IPS-18c (cell line): Measurements from ENCODE around the gene TBXAS1.

ENCODE experiments used
- H3K4me3 ChIP-seq: 2 replicates; pipeline ENCODE4 v1.7.0; 2013; ENCODE audit warnings: low read depth, mild to moderate bottlenecking, low read length, moderate library complexity; ENCODE audit not compliant: insufficient read depth
- H3K9me3 ChIP-seq: one replicate; pipeline ENCODE4 v1.6.1; 2013; ENCODE audit warnings: mild to moderate bottlenecking, low read length, moderate library complexity; ENCODE audit not compliant: control insufficient read depth, insufficient read depth

Gene TBXAS1

DNA sequence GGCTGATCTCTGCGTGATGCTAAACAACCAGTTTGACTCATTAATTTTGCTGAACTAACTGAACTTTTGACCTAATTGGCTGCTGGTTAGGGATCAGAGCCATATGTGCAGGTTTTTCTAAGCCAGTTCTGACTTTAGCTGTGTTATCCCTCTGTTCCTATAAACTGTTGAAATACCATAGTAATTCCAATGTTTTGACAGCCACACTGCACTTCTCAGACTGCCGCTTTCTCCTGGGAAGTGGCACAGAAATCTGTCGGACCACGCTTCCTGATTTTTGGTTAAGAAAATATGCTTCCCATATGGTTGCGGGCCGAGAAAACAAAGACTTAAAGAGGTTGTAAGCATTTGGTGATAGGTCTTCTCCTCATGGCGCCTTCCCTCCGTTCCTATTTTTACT lies 42.3 kb downstream of the TBXAS1 start:
- H3K9me3 ChIP-seq, result no peaks in the 10 kb centered on the region
- no peak overlapping the region for H3K4me3 ChIP-seq

DNA sequence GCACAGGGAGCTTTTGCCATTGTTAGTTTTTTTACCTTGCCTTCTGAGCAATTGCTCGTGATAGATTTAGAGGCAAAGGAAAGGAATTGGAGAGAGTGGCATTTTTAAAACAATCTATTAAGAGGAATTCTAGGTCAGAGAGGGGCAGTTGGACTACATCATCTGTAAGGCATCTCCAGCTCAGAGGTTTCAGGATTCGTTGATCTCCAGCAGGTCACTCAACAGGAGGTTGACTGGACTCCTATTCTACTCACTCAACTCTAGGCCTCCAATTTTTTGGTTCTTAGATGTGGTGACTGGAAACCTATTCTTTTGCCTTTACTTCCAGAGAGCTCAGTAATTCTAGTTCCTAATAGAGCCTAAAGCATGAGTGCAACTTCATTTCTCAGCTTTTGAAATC lies 42.8 kb downstream of the TBXAS1 start:
- H3K9me3 ChIP-seq, result no peaks in the 10 kb centered on the region
- H3K4me3 ChIP-seq, result no peak overlapping the region

DNA sequence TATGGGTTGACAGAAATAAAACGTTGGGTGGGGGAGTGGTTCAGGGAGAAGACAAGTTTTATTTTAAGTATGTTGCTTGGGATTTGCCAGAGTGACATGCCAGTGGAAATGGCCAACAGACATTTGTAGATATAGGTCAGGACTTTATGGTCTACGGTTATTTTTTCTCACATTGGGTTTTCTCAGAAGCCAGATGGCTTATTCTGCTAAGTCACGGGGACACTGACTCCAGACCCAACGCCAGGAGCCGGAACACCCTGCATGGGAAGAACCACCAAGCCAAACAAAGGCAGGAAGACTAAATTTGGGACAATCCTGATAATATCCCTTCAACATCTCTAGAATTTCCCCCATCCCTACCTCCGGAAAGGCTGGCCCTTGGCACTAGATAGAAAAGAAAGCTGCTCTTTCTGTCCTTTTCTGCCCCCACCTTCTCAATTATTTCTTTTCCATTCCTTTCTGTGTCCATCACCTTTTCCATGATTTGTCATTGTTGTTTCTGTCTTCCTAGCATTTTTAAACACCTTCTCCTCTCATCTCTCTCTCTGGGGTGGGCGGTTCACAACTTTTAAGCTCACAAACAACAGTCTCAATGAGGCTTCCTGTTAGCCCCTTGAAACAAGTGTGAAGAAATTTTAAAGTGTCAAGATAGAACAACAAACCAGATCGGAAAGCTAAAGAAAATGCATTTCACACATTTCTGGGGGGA lies 44.7 kb downstream of the TBXAS1 start:
- Histone ChIP-seq H3K9me3 (no peaks in the 10 kb centered on the region), H3K4me3 (no peak overlapping the region)

DNA sequence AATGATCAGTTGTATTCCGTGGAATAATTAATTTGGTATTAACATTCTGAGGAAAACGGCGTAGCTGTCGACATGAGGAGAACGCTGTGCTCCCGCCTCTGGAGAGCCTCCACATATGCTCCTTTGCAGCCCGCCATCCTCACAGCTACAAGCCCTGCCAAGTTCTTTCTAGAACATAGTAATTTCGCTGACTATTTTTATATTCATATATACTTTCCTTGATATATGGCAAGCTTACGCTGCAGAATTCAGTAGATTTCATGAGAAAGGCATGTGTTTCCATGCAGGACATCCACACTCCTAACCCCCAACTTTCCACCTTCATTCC lies 45.2 kb downstream of the TBXAS1 start:
- H3K4me3 ChIP-seq, result no peak overlapping the region

DNA sequence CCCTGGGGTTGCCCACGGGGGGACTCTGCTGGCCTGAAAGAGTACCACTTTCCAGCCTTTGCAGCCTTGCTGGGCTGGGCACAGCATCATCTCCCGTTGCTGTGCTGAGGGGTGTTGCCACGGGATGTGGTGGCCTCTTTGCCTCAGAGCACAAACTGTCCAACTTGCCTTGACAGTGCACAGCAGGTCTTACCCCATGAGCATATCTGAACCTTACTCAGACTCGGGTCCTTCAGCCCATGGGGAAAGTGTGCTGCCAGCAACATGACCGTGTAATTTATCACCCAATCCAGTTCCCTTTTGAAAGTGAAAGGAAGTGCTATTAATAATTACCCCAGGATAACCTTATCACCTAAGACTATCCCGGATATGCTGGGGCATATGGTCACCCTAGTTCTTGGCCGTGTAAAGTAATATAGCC lies 46.8 kb downstream of the TBXAS1 start:
- H3K9me3 ChIP-seq, result no peaks in the 10 kb centered on the region

More for the DNA sequence above, 45.2 kb downstream of the TBXAS1 start:
- H3K9me3 ChIP-seq, result no peaks in the 10 kb centered on the region

DNA sequence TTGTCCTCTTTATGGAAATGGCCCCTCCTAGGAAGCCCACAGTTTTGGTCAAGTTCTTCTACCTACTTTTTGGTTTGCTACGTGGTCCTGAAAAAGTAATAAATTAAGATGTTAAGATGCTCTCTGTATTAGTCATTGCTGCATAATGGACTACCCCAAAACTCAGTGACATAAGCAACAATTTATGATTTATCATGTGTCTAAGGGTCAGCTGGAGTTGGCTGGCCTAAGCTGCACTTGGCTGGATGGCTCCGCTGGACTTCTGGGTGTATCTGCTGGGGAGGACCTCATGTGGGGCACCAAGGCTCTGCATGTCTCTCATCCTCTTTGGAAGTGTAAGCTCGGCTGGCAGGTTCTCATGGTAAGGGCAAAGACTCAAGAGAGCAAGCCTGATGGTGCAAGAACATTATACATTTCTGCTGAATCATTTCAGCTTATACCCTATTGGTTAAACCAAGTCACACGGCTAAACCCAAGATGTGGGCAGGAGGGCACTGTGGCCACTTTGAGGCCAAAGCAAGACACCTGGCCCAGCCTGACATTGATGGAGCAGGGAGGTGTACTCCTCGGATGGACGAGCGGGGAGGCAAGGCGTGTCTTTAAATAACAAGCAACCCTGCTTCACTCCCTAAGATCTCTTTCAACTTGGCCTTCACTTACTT lies 47.7 kb downstream of the TBXAS1 start:
- Histone ChIP-seq H3K9me3 (no peaks in the 10 kb centered on the region), H3K4me3 (no peak overlapping the region)

More for the DNA sequence above, 46.8 kb downstream of the TBXAS1 start:
- H3K4me3 ChIP-seq, result no peak overlapping the region

DNA sequence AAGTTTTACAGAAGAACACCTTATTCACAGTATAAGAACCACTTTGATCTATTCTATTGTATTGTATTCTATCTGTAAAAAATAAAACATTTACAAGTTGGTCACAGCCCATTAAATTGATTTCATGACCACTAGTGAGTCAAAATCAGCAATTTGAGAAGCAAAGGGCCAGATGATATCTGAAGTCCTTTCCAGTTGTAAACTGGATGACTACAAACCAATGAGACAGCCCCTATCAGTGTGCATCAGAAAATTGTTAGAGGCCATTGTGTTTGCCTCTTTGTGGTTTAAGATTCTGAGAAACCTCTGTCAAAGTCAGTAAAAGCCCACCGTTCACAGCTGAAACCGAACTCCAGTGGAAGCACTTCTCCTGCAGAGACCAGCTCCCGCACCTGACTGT lies 54.8 kb downstream of the TBXAS1 start:
- Histone ChIP-seq H3K9me3 (no peaks in the 10 kb centered on the region), H3K4me3 (no peak overlapping the region)

DNA sequence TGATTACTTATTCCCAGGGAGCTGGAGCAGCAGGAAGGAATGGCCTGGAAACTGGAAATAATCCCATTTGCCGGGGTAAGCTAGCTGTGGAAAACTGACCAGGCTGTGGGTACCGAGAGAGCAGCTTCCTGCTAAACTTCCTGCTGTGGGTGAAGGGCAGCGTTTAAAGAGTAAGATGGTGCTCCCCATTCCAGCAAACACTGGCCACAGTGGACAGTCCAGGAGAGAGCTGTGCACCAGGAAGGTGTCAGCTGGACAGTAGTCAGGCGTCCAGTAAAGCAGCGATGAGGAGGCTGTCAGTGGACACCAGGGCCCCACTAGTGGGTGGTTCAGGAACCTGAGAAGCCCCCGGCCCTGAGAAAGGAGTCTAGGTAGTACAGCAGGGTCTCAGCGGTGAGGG lies 55.4 kb downstream of the TBXAS1 start:
- H3K9me3 ChIP-seq, result no peaks in the 10 kb centered on the region
- H3K4me3 ChIP-seq, result no peak overlapping the region

DNA sequence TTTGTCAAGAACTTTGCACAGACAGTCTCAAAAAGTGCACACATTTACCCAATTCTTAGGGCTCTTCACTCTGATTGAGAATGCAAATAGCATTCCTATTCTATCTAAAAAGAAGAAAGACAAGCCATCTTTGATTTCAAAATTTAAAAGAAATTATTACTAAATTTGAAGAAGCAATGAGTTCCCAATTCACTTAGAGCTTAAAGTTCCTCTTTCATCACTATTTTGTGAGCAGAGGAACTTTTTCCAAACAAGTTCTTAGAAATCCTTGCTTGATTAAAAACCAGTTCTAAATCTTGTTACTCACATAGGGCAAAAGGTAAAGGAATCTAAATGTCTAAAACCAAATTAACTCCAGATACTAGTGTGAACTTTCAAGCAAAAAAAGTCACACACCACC lies 56.4 kb downstream of the TBXAS1 start:
- no peak overlapping the region for H3K4me3 ChIP-seq
- no peaks in the 10 kb centered on the region for H3K9me3 ChIP-seq

DNA sequence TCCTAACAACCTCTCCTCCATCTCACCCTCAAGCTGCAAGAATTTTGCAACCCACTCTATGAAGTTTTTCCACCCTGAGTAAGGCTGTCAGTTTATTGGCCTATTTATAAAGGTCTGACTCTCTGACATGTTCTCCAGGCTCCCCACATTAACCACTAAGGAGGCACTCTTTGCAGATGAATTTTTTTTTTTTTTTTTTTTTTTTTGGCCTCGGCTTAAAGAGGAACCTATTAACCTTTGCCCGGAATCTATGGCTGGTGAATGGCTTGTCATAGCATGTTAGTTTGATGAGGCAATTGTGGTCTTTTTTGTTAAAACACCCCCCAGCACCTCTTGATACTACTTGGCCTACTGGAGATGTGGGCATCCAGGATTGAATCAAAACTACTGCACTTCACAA lies 57.1 kb downstream of the TBXAS1 start:
- H3K9me3 ChIP-seq, result no peaks in the 10 kb centered on the region

DNA sequence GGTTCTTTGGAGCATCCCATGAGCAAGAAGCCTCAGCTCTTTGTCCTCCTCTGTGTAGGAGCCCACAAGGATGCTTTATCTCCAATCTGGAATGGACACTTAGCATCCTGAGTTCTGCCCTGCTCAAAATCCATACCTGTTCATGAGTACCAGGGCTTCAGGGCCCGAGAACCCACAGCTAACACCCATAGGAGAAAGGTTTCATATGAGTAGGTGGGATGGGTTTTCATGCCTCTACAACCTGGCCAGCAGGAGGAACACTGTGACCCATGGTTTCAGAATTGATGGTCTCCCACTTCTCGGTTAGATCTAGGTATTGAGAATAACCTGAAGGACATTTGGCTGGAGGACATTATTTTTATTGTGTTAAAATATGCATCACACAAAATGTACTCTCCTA lies 57.8 kb downstream of the TBXAS1 start:
- H3K9me3 ChIP-seq, result no peaks in the 10 kb centered on the region
- H3K4me3 ChIP-seq, result no peak overlapping the region

More for the DNA sequence above, 57.1 kb downstream of the TBXAS1 start:
- H3K4me3 ChIP-seq, result no peak overlapping the region

DNA sequence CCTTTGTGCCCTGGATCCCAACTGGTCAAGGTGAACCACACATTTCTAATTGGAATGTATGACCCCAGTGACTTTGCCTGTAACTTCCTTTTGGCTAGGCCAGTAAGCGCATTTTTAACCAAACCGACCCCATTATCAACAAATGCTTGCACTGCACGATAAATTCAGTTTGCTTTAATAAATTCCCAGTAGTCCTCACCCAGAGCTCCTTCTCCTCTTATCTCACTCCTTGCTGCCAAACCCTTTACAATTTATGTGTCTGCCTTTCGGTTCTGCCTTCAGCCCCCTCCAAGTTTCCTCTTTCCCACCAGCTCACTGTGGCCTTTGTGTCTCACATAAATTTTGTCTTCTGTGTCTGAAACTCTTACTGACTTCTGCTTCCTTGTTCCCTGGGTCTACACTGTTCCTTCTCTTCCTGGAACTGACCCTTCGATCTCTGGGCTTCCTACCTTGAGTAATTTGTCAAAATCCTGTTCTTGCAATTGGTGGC lies 59.0 kb downstream of the TBXAS1 start:
- no peak overlapping the region for H3K4me3 ChIP-seq
- no peaks in the 10 kb centered on the region for H3K9me3 ChIP-seq

DNA sequence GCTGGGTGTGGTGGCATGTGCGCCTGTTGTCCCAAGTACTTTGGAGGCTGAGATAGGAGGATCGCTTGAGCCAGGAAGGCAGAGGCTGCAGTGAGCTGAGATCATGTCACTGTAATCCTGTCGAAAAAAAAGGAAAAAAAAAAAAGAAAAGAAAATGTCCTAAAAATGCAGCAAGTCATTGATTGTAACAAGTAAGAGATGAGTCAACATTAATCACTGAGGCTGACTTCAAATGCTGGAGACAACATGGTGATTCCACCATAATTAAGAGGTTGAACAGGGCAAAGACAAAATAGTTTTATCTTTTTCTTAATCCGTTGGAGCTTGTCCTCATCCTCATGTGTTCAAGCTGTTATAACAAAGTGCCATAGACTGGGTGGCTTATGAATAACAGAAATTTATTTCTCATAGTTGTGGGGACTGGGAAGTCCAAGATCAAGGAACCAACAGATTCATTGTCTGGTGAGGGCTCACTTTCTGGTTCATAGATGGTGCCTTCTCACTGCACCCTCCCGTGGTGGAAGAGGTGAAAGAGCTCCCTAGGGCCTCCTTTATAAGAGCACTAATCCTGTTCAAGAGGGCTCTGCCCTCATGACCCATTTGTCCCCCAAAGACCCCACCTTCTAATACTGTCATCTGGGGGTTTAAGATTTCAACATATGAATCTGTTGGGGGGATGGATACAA lies 60.3 kb downstream of the TBXAS1 start:
- no peak overlapping the region for H3K4me3 ChIP-seq
- no peaks in the 10 kb centered on the region for H3K9me3 ChIP-seq

DNA sequence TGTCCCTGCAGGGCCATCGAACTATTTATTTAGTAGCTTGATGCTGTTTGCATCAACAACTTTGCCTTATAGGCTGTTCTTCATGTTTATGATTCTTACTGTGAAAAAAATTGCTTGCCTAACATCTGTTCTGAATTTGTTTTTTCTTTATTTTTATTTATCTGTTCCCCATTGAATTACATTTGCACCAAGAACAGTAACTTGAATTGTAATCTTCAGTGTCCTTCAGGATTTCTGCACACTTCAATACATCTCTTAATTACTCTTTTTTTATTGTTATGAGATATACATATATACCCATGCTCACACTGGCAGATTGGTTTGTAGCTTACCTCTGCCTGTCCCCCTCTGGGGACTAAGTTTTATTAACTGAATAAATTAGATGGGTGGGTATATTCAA lies 64.4 kb downstream of the TBXAS1 start:
- H3K9me3 ChIP-seq, result no peaks in the 10 kb centered on the region
- H3K4me3 ChIP-seq, result no peak overlapping the region

DNA sequence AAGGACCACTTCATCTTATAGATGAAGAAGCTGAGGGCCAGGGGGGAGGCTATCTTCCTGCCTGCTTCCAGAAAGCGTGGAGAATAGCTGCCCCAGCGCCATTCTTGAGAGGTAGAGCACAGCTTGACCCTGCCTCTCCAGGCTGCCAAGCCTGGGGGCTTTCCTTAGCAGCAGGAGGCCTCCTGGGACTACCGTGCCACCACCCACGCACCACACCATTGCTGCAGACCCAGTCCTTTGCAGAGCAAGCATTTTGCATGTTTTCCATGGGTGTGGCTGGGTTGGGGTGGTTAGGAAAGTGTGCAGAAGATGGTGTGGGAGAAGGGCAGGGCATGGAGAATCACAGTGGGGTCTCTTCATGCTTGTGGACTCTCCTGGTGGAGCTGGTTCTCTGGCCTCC lies 64.9 kb downstream of the TBXAS1 start:
- Histone ChIP-seq H3K9me3 (no peaks in the 10 kb centered on the region), H3K4me3 (no peak overlapping the region)

DNA sequence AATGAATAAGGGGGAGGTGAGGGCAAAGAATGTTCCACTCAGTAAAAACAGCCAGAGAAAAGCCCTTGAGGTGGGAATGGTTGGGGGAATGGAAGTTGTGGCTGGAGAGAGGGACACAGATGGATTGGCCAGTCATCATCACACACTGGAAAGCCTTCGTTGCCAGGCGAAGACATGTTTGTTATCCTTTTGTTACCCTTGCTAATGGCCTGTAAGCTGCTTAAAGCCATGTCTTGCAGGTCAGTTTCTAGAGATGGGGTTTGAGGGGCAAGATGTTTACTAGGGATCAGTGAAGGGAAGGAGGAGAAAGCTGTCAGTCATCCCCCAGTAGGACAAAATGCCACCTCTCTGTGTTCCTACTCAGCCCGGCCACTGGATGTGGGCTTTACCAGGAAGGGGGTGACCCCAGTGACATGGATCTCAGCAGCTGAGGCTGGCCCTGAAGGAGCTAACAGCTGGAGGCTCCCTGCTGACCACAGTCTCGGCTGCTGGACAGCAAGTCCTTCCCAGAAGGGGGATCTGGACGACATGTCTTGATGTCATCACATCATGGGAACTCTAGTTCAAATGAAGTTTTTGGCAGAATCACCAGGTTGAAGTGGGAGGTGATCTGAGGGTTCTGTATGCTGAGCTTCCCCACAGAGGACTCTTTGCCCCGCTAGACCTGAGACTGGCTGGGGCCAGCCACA lies 66.2 kb downstream of the TBXAS1 start:
- H3K4me3 ChIP-seq, result no peak overlapping the region

DNA sequence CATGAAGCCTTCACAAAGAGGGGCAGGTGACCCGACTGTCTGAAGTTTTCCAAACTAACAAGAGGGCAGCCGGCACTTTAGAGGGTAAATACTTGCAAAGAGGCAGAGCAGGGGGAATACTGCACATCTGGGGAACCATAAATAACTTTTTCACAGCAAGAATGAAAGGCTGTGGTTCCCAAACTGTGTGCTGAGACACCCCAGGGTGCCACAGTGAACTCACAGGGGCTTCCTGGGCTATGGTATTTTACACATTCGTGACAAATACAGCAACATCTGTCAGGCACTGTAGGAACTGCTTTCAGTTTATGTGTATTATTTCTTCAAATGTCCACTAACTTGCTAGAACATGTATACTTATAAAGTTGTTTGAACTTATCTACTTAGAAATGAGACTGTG lies 67.2 kb downstream of the TBXAS1 start:
- H3K4me3 ChIP-seq, result no peak overlapping the region
- H3K9me3 ChIP-seq, result no peaks in the 10 kb centered on the region

More for the DNA sequence above, 66.2 kb downstream of the TBXAS1 start:
- H3K9me3 ChIP-seq, result no peaks in the 10 kb centered on the region

DNA sequence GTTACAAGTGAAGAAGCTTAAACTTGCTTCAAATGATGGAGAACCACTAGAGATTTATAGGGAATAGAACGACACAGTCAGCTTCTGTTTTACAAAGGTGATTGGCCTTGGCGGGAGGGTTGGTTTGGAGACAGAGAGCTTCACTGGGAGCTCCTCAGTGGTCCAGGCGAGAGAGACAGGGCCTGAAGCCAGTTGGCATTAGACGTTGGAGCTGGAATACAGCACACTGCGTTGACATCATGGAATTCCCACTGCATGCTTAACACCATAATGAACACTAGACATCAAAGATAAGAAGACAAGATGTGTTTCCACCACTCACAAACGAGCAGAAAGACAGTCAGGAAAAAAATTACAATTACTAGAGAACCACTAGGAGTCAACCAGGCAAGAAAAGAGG lies 67.8 kb downstream of the TBXAS1 start:
- Histone ChIP-seq H3K9me3 (no peaks in the 10 kb centered on the region), H3K4me3 (no peak overlapping the region)
